GM12878 (cell line): ENCODE data around the gene LETM1. TPM values are rescaled to one million over a fixed set of nuclear protein-coding genes. Genes with fewer than 3 reads are reported as not detected.

Source experiments
- ATAC-seq: fragments of 200-7000 bp; cut with Tn5 transposase; 3 replicates; pipeline ENCODE4 v1.9.1; 2020; ENCODE audit warnings: mild to moderate bottlenecking, moderate library complexity
- BruUV-seq: library from RNA; stranded (reverse); fragments of 400-500 nt; replicated peaks from 2 replicates; lab custom pipeline; 2021; lab: Mats Ljungman, UMichigan
- CTCF ChIA-PET: fragments of 300-600 bp; sonication (Branson Sonifier 250); formaldehyde crosslinking; extraction: SDS; loops from one replicate; lab custom pipeline; 2021; ENCODE audit warnings: inconsistent platforms; lab: Yijun Ruan, JAX
- POLR2A ChIA-PET: fragments of 350-600 bp; formaldehyde crosslinking; extraction: SDS; loops from one replicate; lab custom pipeline; 2021; ENCODE audit warnings: inconsistent platforms; lab: Charles Lee
- RAD21 ChIA-PET: fragments of 300-600 bp; sonication (Branson Sonifier 250); formaldehyde crosslinking; loops from one replicate; lab custom pipeline; 2023; ENCODE audit warnings: antibody characterized with exemption; ENCODE audit not compliant: unreplicated experiment; lab: Charles Lee
- SMC1A ChIA-PET: fragments of 300-600 bp; sonication (Branson Sonifier 250); formaldehyde crosslinking; loops from one replicate; lab custom pipeline; 2023; ENCODE audit not compliant: unreplicated experiment, uncharacterized antibody; lab: Charles Lee
- DNase-seq: peaks from one replicate; pipeline ENCODE4 v3.0.0-alpha.2; 2011; ENCODE audit warnings: low read depth, low spot score
- FAIRE-seq: peaks from 3 replicates; lab custom pipeline; 2011; peaks lifted over from hg19 to GRCh38; lab: Jason Lieb, UNC
- H2AFZ ChIP-seq: 2 replicates; pipeline ENCODE4 v1.6.0; 2011; ENCODE audit warnings: low read depth, low read length, control low read depth; ENCODE audit not compliant: control insufficient read depth
- H3K27ac ChIP-seq: 2 replicates; pipeline ENCODE4 v1.5.1; 2011; ENCODE audit warnings: control low read depth; ENCODE audit not compliant: control insufficient read depth, insufficient read depth
- H3K27me3 ChIP-seq, 2 experiments: replicated peaks in 1 of 2; 2 replicates each; pipeline versions ENCODE4 v1.6.0 to v1.6.1; 2011; ENCODE audit warnings: low read length in 1 of 2; ENCODE audit not compliant: control insufficient read depth in 2 of 2, insufficient read depth in 2 of 2
- H3K36me3 ChIP-seq, 2 experiments: 2 replicates each; pipeline ENCODE4 v1.5.1; 2011; ENCODE audit warnings: low read length in 1 of 2; ENCODE audit not compliant: control insufficient read depth in 2 of 2, insufficient read depth in 2 of 2
- H3K4me1 ChIP-seq: 2 replicates; pipeline ENCODE4 v1.6.1; 2011; ENCODE audit warnings: mild to moderate bottlenecking, low read length, moderate library complexity, mixed read lengths; ENCODE audit not compliant: control insufficient read depth, insufficient read depth
- H3K4me2 ChIP-seq: 2 replicates; pipeline ENCODE4 v1.6.0; 2011; ENCODE audit warnings: control low read depth; ENCODE audit not compliant: control insufficient read depth, insufficient read depth
- H3K4me3 ChIP-seq: fragments of 200-600 bp; sonication (generic); 2 replicates; pipeline ENCODE4 v1.5.1; 2016
- H3K79me2 ChIP-seq: 2 replicates; pipeline ENCODE4 v1.6.0; 2011; ENCODE audit warnings: low read length; ENCODE audit not compliant: control insufficient read depth, insufficient read depth
- H3K9ac ChIP-seq: 2 replicates; pipeline ENCODE4 v1.8.0; 2011; ENCODE audit warnings: low read length, control low read depth, mixed read lengths; ENCODE audit not compliant: control insufficient read depth, insufficient read depth
- H3K9me3 ChIP-seq: replicated peaks from 3 replicates; pipeline ENCODE4 v1.5.1; 2011; ENCODE audit warnings: mild to moderate bottlenecking, low read length; ENCODE audit not compliant: control insufficient read depth, insufficient read depth
- H4K20me1 ChIP-seq: 2 replicates; pipeline ENCODE4 v1.6.0; 2011; ENCODE audit not compliant: control insufficient read depth, insufficient read depth
- BACH1 ChIP-seq: fragments of 450-650 bp; IDR thresholded peaks from 2 replicates; pipeline ENCODE4 v1.6.1; 2017; ENCODE audit warnings: mild to moderate bottlenecking, borderline replicate concordance
- IRF4 ChIP-seq: IDR thresholded peaks from 2 replicates; pipeline ENCODE4 v1.6.1; 2011; ENCODE audit warnings: low read depth, low read length
- JUNB ChIP-seq: IDR thresholded peaks from 2 replicates; pipeline ENCODE4 v1.6.1; 2016; ENCODE audit warnings: antibody characterized with exemption, mild to moderate bottlenecking
- NFYA ChIP-seq: IDR thresholded peaks from 2 replicates; pipeline ENCODE4 v1.6.1; 2011; ENCODE audit warnings: low read depth, mild to moderate bottlenecking, low read length, improper control_type of control experiment, borderline replicate concordance
- SMARCA5 ChIP-seq: fragments of 450-650 bp; IDR thresholded peaks from 2 replicates; pipeline ENCODE4 v1.6.1; 2017; ENCODE audit warnings: mild to moderate bottlenecking
- SUZ12 ChIP-seq: fragments of 200-600 bp; sonication (generic); IDR thresholded peaks from one replicate; pipeline ENCODE4 v1.6.1; 2018; ENCODE audit warnings: antibody characterized with exemption, mild to moderate bottlenecking; ENCODE audit not compliant: unreplicated experiment
- YBX1 ChIP-seq: fragments of 450-650 bp; IDR thresholded peaks from 2 replicates; pipeline ENCODE4 v1.6.1; 2016; ENCODE audit warnings: antibody characterized with exemption
- ZBED1 ChIP-seq: IDR thresholded peaks from 2 replicates; pipeline ENCODE4 v1.6.1; 2016; ENCODE audit warnings: borderline replicate concordance
- ZZZ3 ChIP-seq: IDR thresholded peaks from 2 replicates; pipeline ENCODE4 v1.6.1; 2011; ENCODE audit warnings: low read depth; ENCODE audit not compliant: control insufficient read depth, insufficient read length
- WGBS: methylation state at CpG from one replicate; pipeline ENCODE4 v1.1.6; 2016; ENCODE audit warnings: low lambda C conversion rate; ENCODE audit not compliant: insufficient replicate concordance, insufficient coverage; ENCODE audit errors: missing lambda C conversion rate; 5-methylcytosine and 5-hydroxymethylcytosine counted together
- in situ Hi-C: fragments of 300-500 bp; cut with MboI; formaldehyde crosslinking; loops from 9 replicates; pipeline ENCODE4 v1.14.3; 2018; ENCODE audit warnings: mixed read lengths
- intact Hi-C: fragments of 100-400 bp; cut with micrococcal nuclease; formaldehyde crosslinking; loops from one replicate; pipeline ENCODE4 v1.14.2; 2022; ENCODE audit not compliant: unreplicated experiment
- polyA plus RNA-seq, 11 experiments: library from polyadenylated mRNA; depleted of rRNA in 4 of 11; unstranded in 6 of 11; stranded (reverse) in 5 of 11; fragments of >200 nt; fragmentation: Nextera tagmentation in 4 of 11; fragmentation: Illumina TruSeq in 1 of 11; extraction: Ambion mirVana in 4 of 11; extraction: Trizol in 1 of 11; gene quantifications; 1 replicate in 1 of 11; 2 replicates in 10 of 11; pipeline versions ENCODE4 v1.2.1 to v1.2.3, GENCODE V29; 2011 to 2016; ENCODE audit warnings: inconsistent platforms in 2 of 11, missing spikeins in 2 of 11, low read depth in 1 of 11
- total RNA-seq, 4 experiments: library from RNA; depleted of rRNA in 3 of 4; stranded (reverse); fragments of >200 nt in 3 of 4; fragmentation: Illumina TruSeq in 1 of 4; extraction: Trizol in 1 of 4; gene quantifications; 2 replicates each; pipeline versions ENCODE4 v1.2.1 to v1.2.3, GENCODE V29; 2013 to 2021
- TF ChIP-seq, protein P1 (sequence below): fragments of 450-650 bp; conservative IDR thresholded peaks from 2 replicates; pipeline ENCODE4 v1.6.1; 2017; ENCODE audit warnings: mild to moderate bottlenecking, moderate library complexity
- TF ChIP-seq, protein P2 (sequence below): IDR thresholded peaks from 2 replicates; pipeline ENCODE4 v1.6.1; 2012; ENCODE audit warnings: low read depth, low read length, improper control_type of control experiment

Gene LETM1
- total and polyA plus RNA-seq, 10 of the 15 experiments (the other 5 are each of a cell fraction or from before 2014, with no cell fraction given): 2.6 to 65.2 (median 30.2) TPM

DNA sequence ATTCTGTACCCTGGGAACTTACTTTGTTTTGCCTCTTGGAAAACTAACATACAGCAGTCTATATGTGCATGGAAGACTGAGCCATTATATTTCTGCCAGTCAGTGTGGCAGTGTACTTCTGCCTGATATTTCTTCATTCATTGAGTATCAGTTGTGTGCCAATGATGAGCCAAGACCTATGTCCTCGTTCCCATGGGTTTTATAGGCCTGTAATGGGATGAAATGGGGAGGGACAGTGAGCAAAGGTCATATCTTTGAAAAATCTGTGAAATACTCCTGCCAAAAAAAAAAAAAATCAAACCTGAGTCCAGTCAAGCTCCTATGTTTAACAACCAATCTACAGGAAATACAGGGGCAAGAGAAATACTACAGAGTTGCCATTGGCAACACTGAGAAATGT lies 24.4 kb upstream of the LETM1 start:
- H2AFZ ChIP-seq: no peak overlapping the region
- no peaks in the 10 kb centered on the region for H3K9me3 ChIP-seq
- SMC1A ChIA-PET: interaction anchor here (0.9 kb wide), 1 partner anchor 46 kb away, joined by 4 read pairs; no protein-coding TSS in a partner anchor
- peaks cover 4 to 8% of the 10 kb centered on the region in 2 experiments; a peak in 3 of 4 replicates for H3K36me3 ChIP-seq
- no peak for ATAC-seq
- H3K4me3 ChIP-seq: no peak overlapping the region
- in situ Hi-C loops: no loop called here
- intact Hi-C loops: no loop called here
- POLR2A ChIA-PET: no interaction called here
- 100% methylated on average over 1 of the region's 1 CpG for WGBS
- CTCF ChIA-PET: interaction anchor here (0.6 to 1.3 kb wide), 2 partner anchors 20 to 825 kb away, joined by 3 to 7 read pairs; no protein-coding TSS in a partner anchor
- no peaks in the 10 kb centered on the region; the same call in 1 of the 2 replicates for H4K20me1 ChIP-seq
- H3K79me2 ChIP-seq: peaks cover 87% of the 10 kb centered on the region
- no peaks in the 10 kb centered on the region for H3K27me3 ChIP-seq
- H3K4me1 ChIP-seq: peaks cover 14% of the 10 kb centered on the region
- DNase-seq: no peak
- H3K27ac ChIP-seq: no peak overlapping the region
- TSS peak; percentile 28 for BruUV-seq
- no peak overlapping the region for H3K9ac ChIP-seq
- RAD21 ChIA-PET: no interaction called here
- TF ChIP-seq YBX1: no peak
- TF ChIP-seq, protein P1, sequence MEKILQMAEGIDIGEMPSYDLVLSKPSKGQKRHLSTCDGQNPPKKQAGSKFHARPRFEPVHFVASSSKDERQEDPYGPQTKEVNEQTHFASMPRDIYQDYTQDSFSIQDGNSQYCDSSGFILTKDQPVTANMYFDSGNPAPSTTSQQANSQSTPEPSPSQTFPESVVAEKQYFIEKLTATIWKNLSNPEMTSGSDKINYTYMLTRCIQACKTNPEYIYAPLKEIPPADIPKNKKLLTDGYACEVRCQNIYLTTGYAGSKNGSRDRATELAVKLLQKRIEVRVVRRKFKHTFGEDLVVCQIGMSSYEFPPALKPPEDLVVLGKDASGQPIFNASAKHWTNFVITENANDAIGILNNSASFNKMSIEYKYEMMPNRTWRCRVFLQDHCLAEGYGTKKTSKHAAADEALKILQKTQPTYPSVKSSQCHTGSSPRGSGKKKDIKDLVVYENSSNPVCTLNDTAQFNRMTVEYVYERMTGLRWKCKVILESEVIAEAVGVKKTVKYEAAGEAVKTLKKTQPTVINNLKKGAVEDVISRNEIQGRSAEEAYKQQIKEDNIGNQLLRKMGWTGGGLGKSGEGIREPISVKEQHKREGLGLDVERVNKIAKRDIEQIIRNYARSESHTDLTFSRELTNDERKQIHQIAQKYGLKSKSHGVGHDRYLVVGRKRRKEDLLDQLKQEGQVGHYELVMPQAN: no peak
- TF ChIP-seq SUZ12: no peak
- TF ChIP-seq, all 136 proteins: peak for 0
- no peak for FAIRE-seq
- H3K4me2 ChIP-seq: no peak overlapping the region

DNA sequence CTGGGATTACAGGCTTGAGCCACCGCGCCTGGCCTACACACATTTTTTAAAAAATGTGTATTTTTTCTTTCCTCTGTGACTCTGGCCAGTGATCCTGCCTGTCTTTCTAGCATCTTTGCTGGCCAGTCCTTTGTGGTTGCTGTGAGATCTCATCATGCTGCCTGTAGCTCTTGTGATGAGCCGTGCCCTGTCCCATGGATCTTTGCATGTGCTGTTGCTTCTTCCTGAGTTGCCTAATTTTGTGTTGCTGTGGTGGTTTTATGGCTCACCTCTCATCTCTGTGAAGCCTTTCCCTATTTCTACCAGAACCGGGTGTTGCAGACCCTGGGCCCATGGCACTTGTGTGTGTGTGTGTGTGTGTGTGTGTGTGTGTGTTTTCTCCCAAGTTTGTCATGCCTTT lies 23.5 kb upstream of the LETM1 start:
- Histone ChIP-seq H3K4me1 (peaks cover 16% of the 10 kb centered on the region), H3K9me3 (no peaks in the 10 kb centered on the region), H3K4me3 (no peak overlapping the region), H3K4me2 (no peak overlapping the region), H3K27me3 (no peaks in the 10 kb centered on the region), H3K36me3 (peaks cover 4 to 8% of the 10 kb centered on the region in 2 experiments; a peak in 3 of 4 replicates), H3K9ac (no peak overlapping the region), H2AFZ (no peak overlapping the region), H4K20me1 (no peaks in the 10 kb centered on the region; the same call in 1 of the 2 replicates), H3K27ac (no peak overlapping the region), H3K79me2 (peaks cover 90% of the 10 kb centered on the region)
- in situ Hi-C loops: no loop called here
- FAIRE-seq (no peak), DNase-seq (no peak), ATAC-seq (no peak)
- CTCF ChIA-PET: no interaction called here
- no TSS peak for BruUV-seq
- POLR2A ChIA-PET: no interaction called here
- SMC1A ChIA-PET: interaction anchor here (0.8 to 1.0 kb wide), 2 partner anchors 7 to 19 kb away, joined by 4 read pairs; no protein-coding TSS in a partner anchor
- WGBS: 73% methylated on average over 4 of the region's 4 CpGs
- RAD21 ChIA-PET: no interaction called here
- intact Hi-C loops: loop anchor here (10.0 kb wide), 1 partner anchor 535 kb away; the partner anchor contains the start of genes CFAP99 and ZFYVE28
- TF ChIP-seq, protein P2, sequence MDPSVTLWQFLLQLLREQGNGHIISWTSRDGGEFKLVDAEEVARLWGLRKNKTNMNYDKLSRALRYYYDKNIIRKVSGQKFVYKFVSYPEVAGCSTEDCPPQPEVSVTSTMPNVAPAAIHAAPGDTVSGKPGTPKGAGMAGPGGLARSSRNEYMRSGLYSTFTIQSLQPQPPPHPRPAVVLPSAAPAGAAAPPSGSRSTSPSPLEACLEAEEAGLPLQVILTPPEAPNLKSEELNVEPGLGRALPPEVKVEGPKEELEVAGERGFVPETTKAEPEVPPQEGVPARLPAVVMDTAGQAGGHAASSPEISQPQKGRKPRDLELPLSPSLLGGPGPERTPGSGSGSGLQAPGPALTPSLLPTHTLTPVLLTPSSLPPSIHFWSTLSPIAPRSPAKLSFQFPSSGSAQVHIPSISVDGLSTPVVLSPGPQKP: no peak
- TF ChIP-seq, protein P1: no peak
- no peak for TF ChIP-seq NFYA
- no peak for TF ChIP-seq ZBED1
- TF ChIP-seq JUNB: no peak
- no peak for TF ChIP-seq IRF4
- TF ChIP-seq BACH1: no peak
- TF ChIP-seq SMARCA5: no peak
- no peak for TF ChIP-seq ZZZ3
- TF ChIP-seq YBX1: no peak
